ACC112 (cell line): ENCODE results near the gene LTBP4.
A peak's percentile ranks its signal among the peaks of the same experiment; 100 is the strongest.
"Not testable (repeated sequence)": the region's sequence is repeated elsewhere in the genome, so short reads cannot be mapped to it uniquely, and the experiment has no call there.

Experiments
- H2AFZ ChIP-seq: fragments of 200-600 bp; sonication (generic); one replicate; pipeline ENCODE4 v1.6.0; 2017; ENCODE audit warnings: antibody characterized with exemption, low read length; ENCODE audit not compliant: unreplicated experiment
- H3K27ac ChIP-seq: fragments of 200-600 bp; sonication (generic); 2 replicates; pipeline ENCODE4 v1.5.1; 2014; ENCODE audit warnings: low read depth, mild to moderate bottlenecking, antibody characterized with exemption, low read length, moderate library complexity
- H3K27me3 ChIP-seq: fragments of 200-600 bp; sonication (generic); 2 replicates; pipeline ENCODE4 v1.6.1; 2014; ENCODE audit warnings: mild to moderate bottlenecking, antibody characterized with exemption, low read length, moderate library complexity, mixed read lengths; ENCODE audit not compliant: insufficient read depth
- H3K36me3 ChIP-seq: fragments of 200-600 bp; sonication (generic); 2 replicates; pipeline ENCODE4 v1.6.1; 2016; ENCODE audit warnings: mild to moderate bottlenecking, antibody characterized with exemption, low read length, moderate library complexity, mixed read lengths; ENCODE audit not compliant: insufficient read depth
- H3K4me1 ChIP-seq: fragments of 200-600 bp; sonication (generic); one replicate; pipeline ENCODE4 v1.6.1; 2016; ENCODE audit warnings: low read length, mixed read lengths; ENCODE audit not compliant: insufficient read depth, unreplicated experiment, control insufficient read depth
- H3K4me3 ChIP-seq: fragments of 200-600 bp; sonication (generic); 2 replicates; pipeline ENCODE4 v1.5.1; 2014; ENCODE audit warnings: mild to moderate bottlenecking, low read depth, low read length
- H3K79me2 ChIP-seq: fragments of 200-600 bp; sonication (generic); one replicate; pipeline ENCODE4 v1.6.0; 2016; ENCODE audit warnings: low read length; ENCODE audit not compliant: control insufficient read depth, unreplicated experiment, insufficient read depth

LTBP4 gene

DNA sequence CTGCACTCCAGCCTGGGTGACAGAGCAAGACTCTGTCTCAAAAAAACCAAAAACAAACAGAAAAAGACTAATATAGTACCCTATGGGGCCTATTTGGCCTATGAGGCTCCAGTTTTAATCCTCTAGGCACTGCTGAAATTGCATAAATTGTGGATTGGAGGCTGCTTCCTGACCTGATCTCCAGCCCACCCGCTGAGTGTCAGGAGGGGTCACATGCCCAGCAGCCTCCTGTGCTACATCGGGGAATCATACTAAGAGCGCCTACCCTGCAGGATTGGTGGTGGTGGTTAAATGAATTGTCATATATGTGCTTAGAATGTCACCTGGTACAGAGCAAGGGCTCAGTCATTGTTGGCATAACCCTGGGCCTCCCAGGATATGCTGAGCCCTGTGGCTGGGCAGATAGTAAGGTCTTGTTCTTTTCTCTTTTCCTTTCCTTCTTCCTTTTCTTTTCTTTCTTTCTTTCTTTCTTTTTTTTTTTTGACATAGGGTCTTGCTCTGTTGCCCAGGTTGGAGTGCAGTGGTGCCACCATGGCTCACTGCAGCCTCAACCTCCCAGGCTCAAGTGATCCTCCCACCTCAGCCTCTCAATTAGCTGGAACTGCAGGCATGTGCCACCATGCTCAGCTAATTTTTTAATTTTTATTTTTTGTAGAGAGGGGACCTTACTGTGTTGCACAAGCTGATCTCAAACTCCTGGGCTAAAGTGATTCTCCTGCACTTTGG, 31.3 kb downstream of the LTBP4 start:
- Histone ChIP-seq H3K4me3 (no peak overlapping the region), H3K36me3 (no peaks in the 10 kb centered on the region), H3K27ac (no peak overlapping the region), H3K79me2 (no peaks in the 10 kb centered on the region), H2AFZ (no peak overlapping the region), H3K27me3 (no peaks in the 10 kb centered on the region), H3K4me1 (peaks cover 7% of the 10 kb centered on the region)

DNA sequence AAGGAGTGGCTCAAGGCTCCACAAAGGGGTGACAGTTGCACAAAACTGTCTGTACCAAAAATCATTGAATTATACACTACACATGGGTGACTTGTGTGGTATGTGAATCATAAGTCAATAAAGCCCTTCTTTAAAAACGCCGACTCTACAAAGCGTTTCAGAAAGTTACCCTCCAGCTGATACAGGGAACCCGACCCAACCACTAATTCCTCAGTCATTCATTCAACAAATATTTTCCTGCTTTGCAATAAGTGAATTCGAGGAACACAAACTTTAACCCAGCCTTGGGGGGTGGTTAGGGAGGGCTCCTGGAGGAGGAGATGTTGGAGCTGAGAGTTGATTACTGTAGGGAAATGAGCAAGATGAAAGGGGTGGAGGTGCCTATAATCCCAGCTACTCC, 32.0 kb downstream of the LTBP4 start:
- no peak overlapping the region for H3K27ac ChIP-seq
- H3K4me3 ChIP-seq: no peak overlapping the region
- no peaks in the 10 kb centered on the region for H3K27me3 ChIP-seq
- H3K79me2 ChIP-seq: no peaks in the 10 kb centered on the region
- H3K4me1 ChIP-seq: peaks cover 7% of the 10 kb centered on the region
- H2AFZ ChIP-seq: no peak overlapping the region
- no peaks in the 10 kb centered on the region for H3K36me3 ChIP-seq

DNA sequence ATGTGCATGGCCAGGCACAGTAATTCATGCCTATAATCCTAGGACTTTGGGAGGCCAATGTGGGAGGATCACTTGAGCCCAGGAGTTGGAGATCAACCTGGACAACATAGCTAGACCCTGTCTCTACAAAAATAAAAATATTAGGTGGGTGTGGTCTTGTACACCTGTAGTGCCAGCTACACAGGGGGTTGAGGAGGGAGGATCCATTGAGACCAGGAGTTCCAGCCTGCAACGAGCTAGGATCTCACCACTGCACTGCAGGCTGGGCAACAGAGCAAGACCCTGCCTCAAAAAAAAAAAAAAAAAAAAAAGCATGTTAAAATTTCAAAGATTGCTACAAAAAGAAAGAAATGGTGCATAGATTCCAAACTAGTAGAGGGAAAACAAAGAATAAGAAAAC, 37.2 kb downstream of the LTBP4 start:
- H3K27ac ChIP-seq: no peak overlapping the region
- H2AFZ ChIP-seq: no peak overlapping the region
- H3K27me3 ChIP-seq: no peaks in the 10 kb centered on the region
- no peaks in the 10 kb centered on the region for H3K79me2 ChIP-seq
- no peaks in the 10 kb centered on the region for H3K36me3 ChIP-seq
- H3K4me3 ChIP-seq: no peak overlapping the region
- peaks cover 16% of the 10 kb centered on the region for H3K4me1 ChIP-seq

DNA sequence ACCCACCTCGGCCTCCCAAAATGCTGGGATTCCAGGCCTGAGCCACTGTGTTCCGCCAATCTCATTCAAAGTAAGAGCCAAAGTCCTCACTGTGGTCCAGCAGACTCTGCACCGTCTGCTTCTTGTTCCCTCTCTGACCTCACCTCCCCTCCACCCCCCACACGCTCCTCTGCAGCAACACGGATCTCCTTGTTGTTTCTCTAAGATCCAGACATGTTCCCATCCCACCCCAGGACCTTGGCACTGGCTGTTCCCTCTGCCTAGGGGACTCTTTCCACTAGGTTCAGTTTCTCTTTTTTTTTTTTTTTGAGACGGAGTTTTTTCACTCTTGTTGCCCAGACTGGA, 38.4 kb downstream of the LTBP4 start:
- Histone ChIP-seq H3K4me1 (peaks cover 12% of the 10 kb centered on the region), H3K27ac (no peak overlapping the region), H3K27me3 (no peaks in the 10 kb centered on the region), H3K79me2 (no peaks in the 10 kb centered on the region), H2AFZ (no peak overlapping the region), H3K4me3 (no peak overlapping the region), H3K36me3 (no peaks in the 10 kb centered on the region)

DNA sequence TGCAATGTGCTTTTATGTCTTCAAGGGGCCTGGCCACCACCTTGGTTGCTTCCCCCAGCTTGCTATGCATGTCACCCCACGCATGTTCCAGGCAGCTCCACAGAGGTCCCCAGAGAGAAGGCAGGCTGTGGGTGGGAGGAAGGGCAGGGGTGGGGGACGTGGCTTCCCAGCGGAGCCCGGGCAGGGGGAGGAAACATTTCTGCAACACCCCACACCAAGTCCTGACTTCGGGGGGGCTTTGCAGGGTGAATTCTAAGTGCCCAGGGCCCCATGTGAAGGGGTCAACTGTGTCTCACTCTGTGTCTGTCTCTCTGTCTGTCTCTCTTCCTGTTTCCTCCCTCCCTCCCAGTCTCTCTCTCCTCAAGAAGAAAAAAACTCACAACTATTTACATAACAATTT, 39.6 kb downstream of the LTBP4 start:
- Histone ChIP-seq H2AFZ (no peak overlapping the region), H3K4me1 (peaks cover 12% of the 10 kb centered on the region)

DNA sequence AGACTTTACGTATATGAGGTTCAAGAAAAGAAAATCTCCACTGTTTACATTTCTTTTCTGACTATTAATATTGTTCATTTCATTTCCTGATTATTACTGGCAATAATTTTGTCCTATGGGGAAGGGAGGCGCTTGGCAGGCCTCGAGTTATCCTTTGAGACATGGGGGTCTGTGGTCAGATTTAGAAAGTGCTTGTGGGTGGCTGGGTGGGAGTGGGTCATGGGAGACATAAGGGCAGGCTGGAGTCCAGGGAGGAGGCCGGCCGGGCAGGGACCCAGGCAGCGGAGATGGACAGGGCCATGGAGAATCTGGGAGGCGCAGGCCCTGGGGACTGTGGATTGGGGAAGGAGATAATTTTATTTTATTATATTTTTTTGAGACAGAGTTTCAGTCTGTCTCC, 40.1 kb downstream of the LTBP4 start:
- Histone ChIP-seq H3K36me3 (no peaks in the 10 kb centered on the region), H3K27ac (peak overlapping the region; percentile 47)

More for the DNA sequence above, 39.6 kb downstream of the LTBP4 start:
- Histone ChIP-seq H3K27me3 (no peaks in the 10 kb centered on the region), H3K36me3 (no peaks in the 10 kb centered on the region), H3K4me3 (0 out of 2 replicates have a peak overlapping the region, but pooled peaks have one; percentile 21), H3K27ac (peak overlapping the region; percentile 47; the same call in 1 of the 2 replicates), H3K79me2 (no peaks in the 10 kb centered on the region)

DNA sequence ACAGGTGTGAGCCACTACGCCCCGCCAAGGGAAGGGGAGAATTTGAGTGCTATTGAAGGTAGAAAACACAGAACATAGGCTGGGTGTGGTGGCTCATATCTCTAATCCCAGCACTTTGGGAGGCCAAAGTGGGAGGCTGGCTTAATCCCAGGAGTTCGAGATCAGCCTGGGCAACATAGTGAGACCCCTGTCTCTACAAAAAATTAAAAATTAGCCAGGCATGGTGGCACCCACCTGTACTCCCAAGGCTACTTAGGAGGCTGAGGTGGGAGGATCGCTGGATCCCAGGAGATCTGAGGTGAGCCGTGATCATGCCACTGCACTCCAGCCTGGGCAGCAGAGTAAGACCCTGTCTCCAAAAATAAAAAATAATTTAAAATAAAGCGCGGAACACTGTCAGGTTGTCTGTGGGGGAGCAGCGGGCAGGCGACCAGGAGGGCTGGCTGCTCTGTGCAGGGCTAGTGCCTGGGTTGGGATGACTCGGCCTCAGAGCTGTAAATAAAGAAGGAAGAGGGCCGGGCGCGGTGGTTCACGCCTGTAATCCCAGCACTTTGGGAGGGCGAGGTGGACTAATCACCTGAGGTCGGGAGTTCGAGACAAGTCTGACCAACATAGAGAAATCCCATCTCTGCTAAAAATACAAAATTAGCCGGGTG, 41.0 kb downstream of the LTBP4 start:
- no peak overlapping the region for H3K4me3 ChIP-seq
- no peak overlapping the region for H2AFZ ChIP-seq
- no peaks in the 10 kb centered on the region for H3K27me3 ChIP-seq
- no peaks in the 10 kb centered on the region for H3K36me3 ChIP-seq
- H3K27ac ChIP-seq: no peak overlapping the region
- H3K4me1 ChIP-seq: peaks cover 17% of the 10 kb centered on the region
- no peaks in the 10 kb centered on the region for H3K79me2 ChIP-seq

More for the DNA sequence above, 40.1 kb downstream of the LTBP4 start:
- Histone ChIP-seq H3K4me1 (peaks cover 12% of the 10 kb centered on the region), H3K27me3 (no peaks in the 10 kb centered on the region), H2AFZ (no peak overlapping the region), H3K4me3 (no peak overlapping the region), H3K79me2 (no peaks in the 10 kb centered on the region)

DNA sequence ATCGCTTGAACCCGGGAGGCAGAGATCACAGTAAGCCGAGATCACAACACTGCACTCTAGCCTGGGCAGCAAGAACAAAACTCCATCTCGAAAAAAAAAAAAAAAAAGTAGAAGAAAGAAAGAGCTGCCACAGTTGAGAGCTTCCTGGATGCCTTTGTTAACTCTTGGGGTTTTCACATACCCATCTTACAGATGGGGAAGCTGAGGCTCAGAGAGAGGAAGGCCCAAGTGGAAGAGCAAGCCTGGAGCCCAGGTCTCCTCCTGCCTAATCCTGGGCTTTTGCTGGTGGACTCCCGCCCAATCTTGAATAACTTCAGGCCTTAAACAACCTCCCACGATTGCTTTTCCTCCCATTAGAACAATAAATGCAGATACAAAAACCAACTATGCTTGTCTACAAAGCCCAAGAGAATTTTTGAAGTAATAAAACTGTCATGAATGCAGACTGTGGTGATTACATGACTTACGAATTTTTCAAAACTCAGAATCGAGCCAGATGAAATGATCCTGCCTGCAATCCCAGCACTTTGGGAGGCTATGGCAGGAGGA, 41.7 kb downstream of the LTBP4 start:
- H3K27me3 ChIP-seq: no peaks in the 10 kb centered on the region
- no peak overlapping the region for H3K4me3 ChIP-seq
- no peak overlapping the region for H2AFZ ChIP-seq
- no peaks in the 10 kb centered on the region for H3K36me3 ChIP-seq
- no peaks in the 10 kb centered on the region for H3K79me2 ChIP-seq
- peaks cover 17% of the 10 kb centered on the region for H3K4me1 ChIP-seq
- no peak overlapping the region for H3K27ac ChIP-seq

DNA sequence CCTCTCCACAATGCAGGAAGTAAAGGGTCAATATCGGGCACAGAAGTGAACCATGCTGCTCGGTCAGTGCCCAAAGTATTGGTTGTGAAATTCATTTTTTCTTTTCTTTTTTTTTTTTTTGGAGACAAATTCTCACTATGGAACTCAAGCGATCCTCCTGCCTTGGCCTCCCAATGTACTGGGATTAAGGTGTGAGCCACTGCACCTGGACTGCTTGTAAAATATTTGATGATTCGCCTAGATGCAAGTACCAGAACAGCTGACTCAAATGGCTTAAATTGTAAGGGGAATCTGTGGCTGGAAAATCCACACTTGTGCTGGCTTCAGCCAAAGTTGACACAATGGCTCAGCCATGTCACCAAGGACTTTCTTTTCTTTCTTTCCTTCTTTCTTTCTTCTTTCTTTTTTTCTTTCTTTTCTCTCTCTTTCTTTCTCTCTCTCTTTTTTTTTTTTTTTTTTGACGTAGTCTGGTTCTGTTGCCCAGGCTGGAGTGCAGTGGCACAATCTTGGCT, 45.6 kb downstream of the LTBP4 start:
- peaks cover 15% of the 10 kb centered on the region for H3K4me1 ChIP-seq
- H2AFZ ChIP-seq: peak overlapping the region; percentile 20
- H3K4me3 ChIP-seq: peak overlapping the region; percentile 65
- H3K79me2 ChIP-seq: no peaks in the 10 kb centered on the region
- H3K27me3 ChIP-seq: no peaks in the 10 kb centered on the region
- H3K36me3 ChIP-seq: no peaks in the 10 kb centered on the region
- peak overlapping the region; percentile 90 for H3K27ac ChIP-seq

DNA sequence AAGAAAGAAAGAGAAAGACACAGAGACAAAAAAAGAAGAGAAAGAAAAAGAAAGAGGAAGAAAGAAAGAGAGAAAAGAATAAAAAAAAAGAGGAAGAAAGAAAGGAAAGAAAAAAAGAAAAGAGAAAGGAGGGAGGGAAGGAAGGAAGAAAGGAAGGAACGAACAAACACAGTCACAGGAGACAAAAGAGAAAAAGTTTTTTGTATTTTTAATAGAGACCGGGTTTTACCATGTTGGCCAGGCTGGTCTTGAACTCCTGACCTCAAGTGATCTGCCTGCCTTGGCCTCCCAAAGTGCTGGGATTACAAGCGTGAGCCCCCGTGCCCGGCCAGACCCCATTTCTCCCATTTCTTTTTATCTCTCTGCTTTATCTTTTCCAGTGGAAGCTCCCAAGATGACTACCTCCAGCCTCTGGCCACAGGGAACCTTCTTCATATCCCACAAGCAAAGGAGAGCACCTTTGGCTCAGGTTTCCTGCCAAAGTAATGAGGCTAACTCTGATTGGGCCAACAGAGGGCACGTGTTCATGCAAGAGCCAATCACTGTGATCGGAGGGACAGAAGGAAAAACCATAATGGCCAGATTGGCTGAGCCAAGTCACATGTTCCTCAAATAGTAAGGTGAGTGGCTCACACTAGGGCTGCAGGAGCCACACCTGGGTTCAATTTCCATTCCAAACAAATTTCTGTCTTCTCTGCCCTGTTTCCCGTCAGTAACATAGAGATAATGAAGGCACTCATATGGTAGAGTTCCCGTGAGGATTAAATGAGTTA, 48.9 kb downstream of the LTBP4 start:
- H3K4me3 ChIP-seq, H3K27me3 ChIP-seq, H3K27ac ChIP-seq, H3K79me2 ChIP-seq, H3K36me3 ChIP-seq, H2AFZ ChIP-seq: not testable (repeated sequence)
- peaks cover 15% of the 10 kb centered on the region for H3K4me1 ChIP-seq
